ENCODE measurements around the gene PAXX.

The PAXX gene

DNA sequence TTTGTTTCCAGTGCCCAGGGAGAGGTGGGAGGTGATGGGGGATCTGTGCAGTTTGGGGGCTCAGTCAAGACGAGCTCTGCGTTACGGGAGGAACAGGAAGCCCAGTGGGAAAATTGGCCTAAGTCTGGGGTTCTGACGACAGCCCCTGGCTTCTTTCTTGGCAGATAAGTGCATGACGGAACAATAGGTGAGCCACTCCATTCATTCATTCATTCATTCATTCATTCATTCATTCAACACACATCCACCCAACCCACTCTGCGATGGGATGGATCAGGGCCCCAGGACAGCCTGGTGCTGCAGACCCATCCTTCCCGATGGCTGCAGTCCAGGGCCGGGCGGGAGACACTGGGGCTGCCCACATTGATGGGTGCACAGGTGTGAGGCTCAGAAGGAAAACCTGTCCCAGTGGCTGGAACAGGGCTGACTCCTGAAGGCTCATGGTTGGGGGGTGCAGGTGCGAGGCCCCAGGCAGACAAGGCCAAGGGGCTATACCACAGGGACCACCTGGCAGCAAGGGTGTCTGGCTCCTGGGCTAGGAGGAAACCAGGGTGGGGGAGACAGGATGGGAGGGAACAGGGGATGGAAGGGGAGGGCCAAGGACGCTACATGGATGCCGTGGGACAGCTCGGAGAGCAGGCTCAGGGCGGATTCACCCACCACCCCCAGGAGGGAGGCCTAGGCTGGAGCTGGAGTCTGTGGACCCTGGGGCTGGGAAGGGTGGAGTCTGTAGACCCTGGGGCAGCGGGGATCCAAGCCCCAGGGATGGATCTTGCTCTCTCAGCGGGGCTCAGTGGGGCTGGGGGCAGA lies 11.3 kb upstream of the PAXX start:
- DNase-seq (ENCODE audit: insufficient read length, low spot score) (no peak), FAIRE-seq (no peak)

DNA sequence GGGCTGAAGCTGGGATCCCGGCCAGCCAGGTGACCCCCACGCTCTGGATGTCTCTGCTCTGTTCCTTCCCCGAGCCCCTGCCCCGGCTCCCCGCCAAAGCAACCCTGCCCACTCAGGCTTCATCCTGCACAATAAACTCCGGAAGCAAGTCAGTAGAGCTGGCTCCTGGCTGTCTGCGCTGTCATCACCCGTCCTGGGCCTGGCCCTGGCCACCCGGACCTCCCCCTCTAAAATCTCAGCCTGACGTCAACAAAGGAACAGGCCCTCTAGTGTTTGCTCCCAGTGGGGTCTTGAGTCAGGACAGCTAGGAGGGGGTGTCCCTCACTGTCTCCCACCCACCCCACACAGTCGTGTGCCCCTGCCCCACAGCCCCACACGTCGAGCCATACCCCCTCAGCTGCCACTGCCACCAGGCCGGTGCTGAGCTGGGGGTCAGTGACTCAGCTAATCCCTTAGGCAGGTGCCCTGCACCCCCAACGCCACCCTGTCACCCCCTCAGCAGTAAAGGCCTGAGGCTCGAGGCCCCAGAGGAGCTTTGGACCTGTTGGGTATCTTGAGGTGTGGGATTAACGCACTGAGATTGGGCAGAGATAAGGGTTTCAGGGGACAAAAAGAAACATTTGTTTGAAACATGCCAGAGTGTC lies 10.5 kb upstream of the PAXX start:
- no peak for FAIRE-seq
- DNase-seq (ENCODE audit: insufficient read length, low spot score): no peak

GRCh38 chr9:136982232-136983051 lies 9.8 kb upstream of the PAXX start, which contains the start of gene LCNL1:
LCNL1 (plus strand) TSS chr9:136982993; CDS start chr9:136983587, 594 bp downstream.
- FAIRE-seq: no peak
- DNase-seq (ENCODE audit: insufficient read length, low spot score): no peak

- FAIRE-seq (no peak), DNase-seq (ENCODE audit: insufficient read length, low spot score) (no peak)
Observed at GRCh38 chr9:136983167-136983566, 9.1 kb upstream of the PAXX start.

DNA sequence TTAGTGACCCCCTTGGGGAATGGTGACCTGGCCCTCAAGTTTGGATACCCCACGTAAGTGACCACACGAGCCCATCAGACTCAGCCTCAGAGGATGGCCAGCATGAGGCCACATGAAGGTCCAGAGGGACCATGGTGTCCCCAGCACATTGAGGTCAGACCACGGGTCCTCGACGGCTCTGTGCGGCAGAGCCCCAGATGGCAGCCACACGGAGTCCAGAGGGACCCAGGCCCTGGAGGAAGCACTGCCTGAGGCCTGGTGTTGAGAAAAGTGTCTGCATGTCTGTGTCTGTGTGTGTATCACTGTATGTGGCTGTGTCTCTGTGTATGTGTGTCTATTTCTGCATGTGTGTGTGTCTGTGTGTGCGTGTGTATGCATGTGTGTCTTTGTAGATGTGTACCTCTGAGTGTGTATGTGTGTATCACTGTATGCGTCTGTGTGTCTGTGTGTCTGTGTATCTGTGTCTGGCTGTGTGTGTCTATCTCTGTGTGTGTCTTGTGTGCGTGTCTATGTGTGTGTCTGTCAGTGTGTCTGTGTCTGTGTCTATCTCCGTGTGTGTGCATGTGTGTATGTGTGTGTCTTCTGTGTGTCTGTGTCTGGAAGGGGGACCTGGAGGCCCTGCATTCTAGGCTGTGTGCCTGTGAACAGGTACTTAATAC lies 8.4 kb upstream of the PAXX start:
- DNase-seq (ENCODE audit: insufficient read length, low spot score): no peak
- no peak for FAIRE-seq

DNA sequence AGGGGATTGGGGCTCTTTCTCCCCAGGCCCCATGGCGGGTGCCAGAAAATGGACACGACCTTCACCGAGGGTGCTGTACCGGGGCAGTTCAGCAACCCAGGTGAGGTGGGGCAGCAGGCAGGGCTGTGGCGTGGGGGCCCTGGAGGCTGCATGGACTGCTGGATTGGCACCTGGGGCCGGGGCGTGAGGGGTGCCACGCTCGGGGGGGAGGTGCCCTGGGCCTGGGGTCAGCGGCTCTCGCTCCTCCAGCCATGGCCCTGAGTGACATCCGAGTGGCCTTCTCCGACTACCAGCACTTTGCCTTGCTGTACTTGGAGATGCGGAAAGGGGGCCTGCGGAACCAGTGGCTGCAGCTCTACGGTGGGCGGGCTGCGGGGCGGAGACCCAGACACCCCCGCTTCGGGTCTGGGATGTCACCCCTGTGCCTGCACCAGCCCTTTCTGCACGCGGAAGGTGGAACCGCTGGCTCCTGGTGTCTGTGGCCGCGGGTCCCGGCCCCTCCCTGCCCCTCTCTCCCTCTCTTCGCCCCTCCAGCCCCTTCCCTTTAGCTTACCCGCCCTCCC lies 7.7 kb upstream of the PAXX start:
- DNase-seq (ENCODE audit: insufficient read length, low spot score): no peak
- no peak for FAIRE-seq

DNA sequence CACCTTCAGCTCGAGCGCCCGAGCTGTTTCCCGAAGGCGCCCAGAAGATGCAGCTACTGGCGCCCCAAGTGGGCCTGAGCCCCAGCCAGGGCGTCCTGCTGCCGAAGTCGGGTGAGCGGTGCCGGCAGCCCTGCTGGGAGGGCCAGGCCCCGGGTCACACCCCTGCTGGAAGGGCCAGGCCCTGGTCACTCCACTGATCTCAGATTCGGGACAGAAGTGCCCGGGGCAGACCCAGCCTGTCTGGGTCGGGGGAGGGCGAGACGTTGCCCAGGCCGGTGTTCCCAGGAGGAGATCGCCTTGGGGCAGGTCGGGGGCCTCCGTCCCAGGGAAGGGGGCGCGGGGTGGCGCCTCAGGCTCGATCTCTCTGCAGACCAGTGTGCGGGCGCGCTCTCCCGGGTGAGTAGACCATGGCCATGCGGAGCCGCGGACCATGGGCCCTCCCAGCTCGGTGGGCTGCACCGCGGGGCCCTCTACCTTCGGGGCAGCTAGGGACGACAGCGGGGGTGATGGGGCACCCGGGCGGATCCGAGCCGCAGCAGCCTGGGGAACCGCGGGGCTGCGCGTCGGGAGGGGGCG lies 7.1 kb upstream of the PAXX start:
- FAIRE-seq: no peak
- no peak for DNase-seq (ENCODE audit: insufficient read length, low spot score)

- FAIRE-seq: no peak
- no peak for DNase-seq (ENCODE audit: insufficient read length, low spot score)
Observed at GRCh38 chr9:136985853-136986252, 6.4 kb upstream of the PAXX start.

GRCh38 chr9:136988872-136989271 lies 3.4 kb upstream of the PAXX start:
- no peak for DNase-seq (ENCODE audit: insufficient read length, low spot score)
- no peak for FAIRE-seq

DNA sequence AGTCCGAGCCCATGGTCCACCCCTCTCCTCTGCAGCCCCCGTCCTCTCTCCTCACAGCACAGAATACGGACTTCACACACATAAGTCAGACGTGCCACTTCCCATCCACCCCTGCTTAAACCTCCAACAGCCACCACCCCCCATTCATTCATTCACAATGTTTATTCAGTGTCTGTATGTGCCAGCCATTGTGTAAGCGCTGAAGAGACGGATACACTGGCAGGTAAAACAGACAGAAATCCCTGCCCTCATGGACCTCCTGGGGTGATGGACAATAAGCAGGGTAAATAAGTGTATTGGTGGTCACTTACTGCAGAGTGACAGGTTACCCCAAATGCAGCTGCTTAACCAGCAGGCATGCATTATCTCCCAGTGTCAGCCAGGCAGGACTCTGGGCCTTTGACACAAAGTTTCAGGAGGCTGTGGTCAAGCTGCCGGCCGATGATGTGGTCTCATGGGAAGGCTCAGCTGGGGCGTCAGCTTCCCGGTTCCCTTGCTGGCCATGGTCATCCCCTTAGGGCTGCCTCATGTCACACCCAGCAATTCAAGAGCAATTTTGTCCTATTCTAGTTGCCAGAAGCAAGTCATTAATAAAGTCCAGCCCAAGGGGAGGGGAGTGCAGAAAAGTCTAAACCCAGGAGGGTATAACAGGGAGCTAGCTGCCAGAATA lies 1.8 kb upstream of the PAXX start:
- no peak for FAIRE-seq

DNA sequence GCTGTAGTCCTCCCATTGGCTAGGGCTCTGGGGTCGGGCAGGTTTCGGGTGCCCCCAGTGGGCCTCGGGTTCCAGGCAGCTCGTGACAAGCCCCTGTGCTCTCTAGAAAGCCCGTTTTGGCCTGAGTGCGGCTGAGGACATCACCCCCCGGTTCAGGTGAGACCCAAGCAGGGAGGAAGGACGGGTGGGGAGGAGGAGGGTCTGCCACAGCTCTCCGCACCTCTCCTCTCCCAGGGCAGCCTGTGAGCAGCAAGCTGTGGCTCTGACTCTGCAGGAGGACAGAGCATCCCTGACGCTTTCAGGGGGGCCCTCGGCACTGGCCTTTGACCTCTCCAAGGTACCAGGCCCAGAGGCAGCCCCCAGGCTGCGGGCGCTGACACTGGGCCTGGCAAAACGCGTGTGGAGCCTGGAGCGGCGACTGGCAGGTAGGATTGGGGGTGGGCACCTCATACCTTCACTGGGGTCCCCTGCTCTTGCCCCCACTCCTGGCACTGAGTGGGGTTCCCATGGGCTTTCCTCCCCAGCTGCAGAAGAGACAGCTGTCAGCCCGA lies 672 bp downstream of the PAXX start:
- no peak for FAIRE-seq

More for the DNA sequence above, 1.8 kb upstream of the PAXX start:
- DNase-seq (ENCODE audit: insufficient read length, low spot score): no peak

DNA sequence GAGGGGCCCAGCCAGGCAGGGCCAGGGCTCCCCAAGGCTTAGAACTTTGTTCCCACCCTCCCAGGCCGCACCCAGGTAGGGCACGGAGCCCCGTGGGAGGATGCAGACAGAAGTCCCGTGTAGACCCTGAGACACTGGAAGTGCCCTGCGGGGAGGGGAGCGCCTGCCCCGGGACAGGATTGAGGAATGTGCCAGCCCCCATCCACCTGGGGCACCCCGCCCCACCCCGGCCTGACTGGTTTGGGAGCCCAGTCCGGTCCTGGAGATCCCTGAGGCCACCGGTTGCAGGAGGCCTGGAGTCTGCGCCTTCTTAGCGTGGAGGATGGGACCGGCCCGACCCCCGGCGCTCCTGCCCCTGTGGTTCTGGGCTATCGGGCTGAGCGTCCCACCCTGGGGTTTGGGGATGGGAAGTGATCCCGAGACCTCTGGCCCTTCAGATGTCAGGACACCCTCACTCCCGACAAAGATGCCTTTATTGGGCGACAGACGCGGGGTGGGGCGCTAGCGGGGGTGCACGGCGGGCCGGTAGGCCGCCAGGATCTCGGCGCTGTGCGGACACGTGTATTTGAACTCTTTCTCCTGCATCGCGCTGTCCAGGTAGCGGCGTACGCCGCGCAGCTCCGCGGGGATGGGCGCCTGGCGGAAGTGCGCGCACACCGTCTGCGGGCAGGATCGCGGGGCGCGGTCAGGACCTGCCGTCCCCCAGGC lies 2.1 kb downstream of the PAXX start:
- DNase-seq (ENCODE audit: insufficient read length, low spot score) (no peak), FAIRE-seq (no peak)

More for the DNA sequence above, 672 bp downstream of the PAXX start:
- DNase-seq (ENCODE audit: insufficient read length, low spot score): no peak

GRCh38 chr9:136994888-136995230 lies 2.6 kb downstream of the PAXX start:
- FAIRE-seq (no peak), DNase-seq (ENCODE audit: insufficient read length, low spot score) (no peak)

GRCh38 chr9:136995362-136995761 lies 3.1 kb downstream of the PAXX start:
- DNase-seq (ENCODE audit: insufficient read length, low spot score) (no peak), FAIRE-seq (no peak)

- DNase-seq (ENCODE audit: insufficient read length, low spot score): no peak
- no peak for FAIRE-seq
Observed at GRCh38 chr9:136995772-136996311, 3.6 kb downstream of the PAXX start.

- FAIRE-seq: no peak
- no peak for DNase-seq (ENCODE audit: insufficient read length, low spot score)
Observed at GRCh38 chr9:136996361-136997292, 4.4 kb downstream of the PAXX start, which contains the start of gene CLIC3. CLIC3 (minus strand) TSS chr9:136996568; CDS start chr9:136996543, 25 bp downstream.

DNA sequence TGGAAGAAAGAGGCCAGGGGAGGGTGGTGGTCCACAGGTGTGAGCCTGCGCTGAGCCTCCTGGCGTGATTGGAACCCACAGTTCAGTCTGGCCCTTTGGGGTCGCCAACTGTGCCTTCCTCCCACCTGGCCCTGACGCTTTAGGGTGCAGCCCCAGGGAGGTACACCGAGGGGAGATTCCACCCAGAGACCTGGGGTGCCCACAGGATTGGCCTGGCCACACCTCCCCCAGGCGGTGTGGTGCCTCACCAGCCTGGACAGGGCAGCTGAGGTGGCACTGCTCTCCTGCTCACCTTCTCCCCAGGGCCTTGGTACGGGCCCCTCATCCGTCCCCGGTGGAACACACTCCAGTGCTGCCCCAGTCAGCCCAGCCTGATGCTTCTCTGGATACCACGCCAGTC lies 5.1 kb downstream of the PAXX start:
- no peak for FAIRE-seq
- DNase-seq (ENCODE audit: insufficient read length, low spot score): no peak
